HepG2 (cell line): ENCODE measurements around the gene ZNF554. TPM values are rescaled to one million over a fixed set of nuclear protein-coding genes. Genes with fewer than 3 reads are reported as not detected.
A peak's percentile ranks its signal among the peaks of the same experiment; 100 is the strongest.

ENCODE experiments used
- ELF1 ChIP-seq: sonication (generic); formaldehyde crosslinking; IDR thresholded peaks from 2 replicates; pipeline ENCODE4 v1.4.0; 2020; ENCODE audit warnings: missing genetic modification reagents
- ELF4 ChIP-seq: sonication (generic); formaldehyde crosslinking; IDR thresholded peaks from 2 replicates; pipeline ENCODE4 v1.5.0; 2020; ENCODE audit warnings: missing genetic modification reagents, mild to moderate bottlenecking, moderate library complexity, borderline replicate concordance
- LCORL ChIP-seq, 2 experiments: fragments of 450-650 bp in 1 of 2; sonication (generic) in 1 of 2; formaldehyde crosslinking in 1 of 2; IDR thresholded peaks; 2 replicates each; pipeline versions ENCODE4 v1.5.0 to v1.6.1; 2017 to 2020; ENCODE audit warnings: antibody characterized with exemption in 1 of 2, missing genetic modification reagents in 1 of 2
- MIXL1 ChIP-seq: IDR thresholded peaks from 2 replicates; pipeline ENCODE4 v1.6.1; 2016
- MLLT10 ChIP-seq: sonication (generic); formaldehyde crosslinking; IDR thresholded peaks from 2 replicates; pipeline ENCODE4 v1.4.0; 2020; ENCODE audit warnings: missing genetic modification reagents
- MXD4 ChIP-seq: IDR thresholded peaks from 2 replicates; pipeline ENCODE4 v1.6.1; 2016; ENCODE audit warnings: mild to moderate bottlenecking, missing biosample characterization, missing genetic modification reagents
- MYC ChIP-seq: sonication (generic); formaldehyde crosslinking; IDR thresholded peaks from 2 replicates; pipeline ENCODE4 v1.9.0; 2021; ENCODE audit warnings: missing genetic modification reagents, borderline replicate concordance
- NR2C2 ChIP-seq: sonication (generic); formaldehyde crosslinking; IDR thresholded peaks from 2 replicates; pipeline ENCODE4 v1.4.0; 2020; ENCODE audit warnings: missing genetic modification reagents, mild to moderate bottlenecking, moderate library complexity, borderline replicate concordance
- PHF5A ChIP-seq: IDR thresholded peaks from one replicate; pipeline ENCODE4 v1.6.1; 2018; ENCODE audit warnings: low read depth, missing genetic modification reagents; ENCODE audit not compliant: unreplicated experiment
- RARG ChIP-seq: sonication (generic); formaldehyde crosslinking; IDR thresholded peaks from 2 replicates; pipeline ENCODE4 v1.4.0; 2020; ENCODE audit warnings: low read depth, mild to moderate bottlenecking, missing genetic modification reagents
- RBFOX2 ChIP-seq: fragments of 200-400 bp; formaldehyde crosslinking; IDR thresholded peaks from 2 replicates; pipeline ENCODE4 v1.6.1; 2017; ENCODE audit warnings: low read depth, mild to moderate bottlenecking, low read length
- RFX1 ChIP-seq: fragments of 450-650 bp; IDR thresholded peaks from 2 replicates; pipeline ENCODE4 v1.6.1; 2017
- RFXANK ChIP-seq: IDR thresholded peaks from 2 replicates; pipeline ENCODE4 v1.6.1; 2016
- YY1 ChIP-seq: IDR thresholded peaks from 2 replicates; pipeline ENCODE4 v1.6.1; 2011; ENCODE audit warnings: low read length, low read depth, moderate library complexity, mild to moderate bottlenecking; ENCODE audit not compliant: insufficient read depth, insufficient replicate concordance
- ZBTB38 ChIP-seq: sonication (generic); formaldehyde crosslinking; IDR thresholded peaks from 2 replicates; pipeline ENCODE4 v1.5.1; 2020; ENCODE audit warnings: mild to moderate bottlenecking, missing genetic modification reagents
- ZFP41 ChIP-seq: sonication (generic); formaldehyde crosslinking; IDR thresholded peaks from 2 replicates; pipeline ENCODE4 v1.4.0; 2020; ENCODE audit warnings: mild to moderate bottlenecking, missing genetic modification reagents, borderline replicate concordance
- ZFX ChIP-seq: sonication (generic); formaldehyde crosslinking; IDR thresholded peaks from 2 replicates; pipeline ENCODE4 v1.4.0; 2020; ENCODE audit warnings: mild to moderate bottlenecking, low read depth, missing genetic modification reagents, moderate library complexity
- ZNF225 ChIP-seq: sonication (generic); formaldehyde crosslinking; IDR thresholded peaks from 2 replicates; pipeline ENCODE4 v1.4.0; 2020; ENCODE audit warnings: mild to moderate bottlenecking, missing genetic modification reagents
- ZNF430 ChIP-seq: sonication (generic); formaldehyde crosslinking; IDR thresholded peaks from 2 replicates; pipeline ENCODE4 v1.9.0; 2021; ENCODE audit warnings: mild to moderate bottlenecking, missing genetic modification reagents
- ZNF670 ChIP-seq: sonication (generic); formaldehyde crosslinking; IDR thresholded peaks from 2 replicates; pipeline ENCODE4 v1.8.0; 2022; ENCODE audit warnings: mild to moderate bottlenecking, missing genetic modification reagents, borderline replicate concordance
- ZNF746 ChIP-seq: sonication (generic); formaldehyde crosslinking; IDR thresholded peaks from 2 replicates; pipeline ENCODE4 v1.8.0; 2022; ENCODE audit warnings: mild to moderate bottlenecking, missing genetic modification reagents
- ZNF749 ChIP-seq: sonication (generic); formaldehyde crosslinking; IDR thresholded peaks from 2 replicates; pipeline ENCODE4 v1.8.0; 2022; ENCODE audit warnings: mild to moderate bottlenecking, missing genetic modification reagents, moderate library complexity, borderline replicate concordance
- ZZZ3 ChIP-seq: sonication (generic); formaldehyde crosslinking; IDR thresholded peaks from 2 replicates; pipeline ENCODE4 v1.4.0; 2020; ENCODE audit warnings: missing genetic modification reagents, mild to moderate bottlenecking, borderline replicate concordance
- polyA plus RNA-seq, 8 experiments: library from polyadenylated mRNA; depleted of rRNA in 3 of 8; stranded (reverse) in 7 of 8; unstranded in 1 of 8; fragments of >200 nt; fragmentation: Illumina TruSeq in 4 of 8; extraction: Trizol in 4 of 8; gene quantifications; 2 replicates each; pipeline versions ENCODE4 v1.2.1 to v1.2.3, GENCODE V29; 2011 to 2016; ENCODE audit warnings: low read depth in 4 of 8, missing spikeins in 1 of 8, mixed read lengths in 1 of 8; ENCODE audit not compliant: insufficient read depth in 1 of 8
- total RNA-seq, 5 experiments: library from RNA; depleted of rRNA; stranded (reverse); fragments of >200 nt; fragmentation: Illumina TruSeq; extraction: Trizol; gene quantifications; 2 replicates each; pipeline ENCODE4 v1.2.3, GENCODE V29; 2016; ENCODE audit warnings: low read depth in 1 of 5
- TF ChIP-seq, protein P1 (sequence below): sonication (generic); formaldehyde crosslinking; IDR thresholded peaks from 2 replicates; pipeline ENCODE4 v1.8.1; 2023; ENCODE audit warnings: missing genetic modification reagents, mild to moderate bottlenecking, borderline replicate concordance
- TF ChIP-seq, protein P2 (sequence below): sonication (generic); formaldehyde crosslinking; IDR thresholded peaks from 2 replicates; pipeline ENCODE4 v1.4.0; 2020; ENCODE audit warnings: mild to moderate bottlenecking, missing genetic modification reagents
- TF ChIP-seq, protein P3 (sequence below): sonication (generic); formaldehyde crosslinking; conservative IDR thresholded peaks from 2 replicates; pipeline ENCODE4 v1.4.0; 2020; ENCODE audit warnings: missing genetic modification reagents
- TF ChIP-seq, protein P4 (sequence below): sonication (generic); formaldehyde crosslinking; IDR thresholded peaks from 2 replicates; pipeline ENCODE4 v1.4.0; 2020; ENCODE audit warnings: missing genetic modification reagents, mild to moderate bottlenecking, borderline replicate concordance

The ZNF554 gene
- total and polyA plus RNA-seq, 2 of the 13 experiments (the other 11 are each of a cell fraction or from before 2014, with no cell fraction given) = 2.2 to 2.7 TPM

DNA sequence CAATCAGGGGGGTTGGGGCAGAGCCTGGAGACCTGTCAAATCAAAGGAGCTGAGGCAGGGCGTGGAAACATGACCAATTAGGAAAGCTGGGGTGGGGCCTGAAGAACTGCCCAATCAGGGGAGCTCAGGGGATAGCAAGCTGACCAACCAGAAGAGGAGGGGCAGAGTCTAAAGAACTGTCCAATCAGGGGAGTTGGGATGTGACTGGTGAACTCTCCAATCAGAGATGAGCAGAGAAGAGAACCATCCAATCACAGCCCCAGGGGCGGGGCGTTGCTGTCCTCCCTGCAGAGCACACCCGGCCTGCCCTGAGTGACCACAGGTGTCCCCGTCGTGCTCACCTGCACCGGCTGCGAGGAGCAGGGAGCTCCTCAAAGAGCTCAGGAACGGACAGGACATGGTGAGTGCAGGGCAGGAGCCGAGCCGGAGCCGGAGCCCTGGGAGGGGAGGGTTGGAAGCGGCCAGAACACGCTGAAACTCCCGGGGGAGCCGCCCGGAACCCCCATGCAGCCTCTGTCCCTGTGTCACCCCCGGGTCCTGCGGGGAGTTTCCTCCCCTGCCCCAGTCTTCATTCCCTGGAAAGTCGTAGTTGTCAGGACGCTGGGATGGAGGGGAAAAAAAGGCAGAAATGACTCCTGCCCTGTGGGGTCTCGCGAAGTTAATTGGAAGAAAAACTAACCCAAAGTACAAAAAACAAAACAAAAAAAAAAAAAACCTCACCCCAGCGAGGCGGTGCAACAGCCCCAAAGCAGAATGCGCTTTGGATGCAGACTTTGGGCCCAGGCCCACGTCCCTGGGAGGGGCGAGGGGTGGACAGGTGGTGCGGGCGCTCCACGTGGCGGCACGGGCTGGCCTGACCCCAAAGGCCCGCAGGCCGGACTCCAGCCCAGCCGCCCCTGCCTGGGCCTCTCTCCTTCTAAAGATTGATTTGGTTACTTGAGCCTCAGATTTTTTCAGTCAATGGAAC lies 47.6 kb downstream of the ZNF554 start, which contains the start of gene ZNF556 (continued):
- TF ChIP-seq ZNF670 (CRISPR knock-in tag) (no peak), ZBTB38 (CRISPR knock-in tag) (peak; percentile 64; the same call in 1 of the 2 replicates), PHF5A (CRISPR knock-in tag) (no peak), ZNF430 (CRISPR knock-in tag) (peak; percentile 81; the same call in 1 of the 2 replicates), ELF1 (CRISPR knock-in tag) (no peak; the same call in 1 of the 2 replicates), RFXANK (CRISPR knock-in tag) (peak; percentile 96), NR2C2 (CRISPR knock-in tag) (no peak; the same call in 1 of the 2 replicates), RBFOX2 (peak; percentile 88), MIXL1 (CRISPR knock-in tag) (0 out of 2 replicates have a peak, but pooled peaks have one; percentile 38), ZNF225 (CRISPR knock-in tag) (peak; percentile 53; the same call in 1 of the 2 replicates), LCORL (IDR thresholded peaks at IDR 0.05) (no peak), LCORL (CRISPR knock-in tag; IDR thresholded peaks at IDR 0.05) (peak; percentile 69), ZFP41 (CRISPR knock-in tag) (peak; percentile 70; the same call in 1 of the 2 replicates), MYC (peak; percentile 95), ZNF746 (CRISPR knock-in tag) (0 out of 2 replicates have a peak, but pooled peaks have one; percentile 57), ZFX (CRISPR knock-in tag) (peak; percentile 89), RFX1 (no peak), ZNF749 (CRISPR knock-in tag) (0 out of 2 replicates have a peak, but pooled peaks have one; percentile 50), RARG (CRISPR knock-in tag) (no peak), ELF4 (CRISPR knock-in tag) (0 out of 2 replicates have a peak, but pooled peaks have one; percentile 39), MXD4 (peak; percentile 83), ZZZ3 (CRISPR knock-in tag) (0 out of 2 replicates have a peak, but pooled peaks have one; percentile 11), MLLT10 (CRISPR knock-in tag) (no peak), YY1 (peak; percentile 34)
- TF ChIP-seq, protein P1, sequence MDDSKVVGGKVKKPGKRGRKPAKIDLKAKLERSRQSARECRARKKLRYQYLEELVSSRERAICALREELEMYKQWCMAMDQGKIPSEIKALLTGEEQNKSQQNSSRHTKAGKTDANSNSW (CRISPR knock-in tag) = no peak
- TF ChIP-seq, protein P2, sequence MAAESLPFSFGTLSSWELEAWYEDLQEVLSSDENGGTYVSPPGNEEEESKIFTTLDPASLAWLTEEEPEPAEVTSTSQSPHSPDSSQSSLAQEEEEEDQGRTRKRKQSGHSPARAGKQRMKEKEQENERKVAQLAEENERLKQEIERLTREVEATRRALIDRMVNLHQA (CRISPR knock-in tag) = no peak
- TF ChIP-seq, protein P3, sequence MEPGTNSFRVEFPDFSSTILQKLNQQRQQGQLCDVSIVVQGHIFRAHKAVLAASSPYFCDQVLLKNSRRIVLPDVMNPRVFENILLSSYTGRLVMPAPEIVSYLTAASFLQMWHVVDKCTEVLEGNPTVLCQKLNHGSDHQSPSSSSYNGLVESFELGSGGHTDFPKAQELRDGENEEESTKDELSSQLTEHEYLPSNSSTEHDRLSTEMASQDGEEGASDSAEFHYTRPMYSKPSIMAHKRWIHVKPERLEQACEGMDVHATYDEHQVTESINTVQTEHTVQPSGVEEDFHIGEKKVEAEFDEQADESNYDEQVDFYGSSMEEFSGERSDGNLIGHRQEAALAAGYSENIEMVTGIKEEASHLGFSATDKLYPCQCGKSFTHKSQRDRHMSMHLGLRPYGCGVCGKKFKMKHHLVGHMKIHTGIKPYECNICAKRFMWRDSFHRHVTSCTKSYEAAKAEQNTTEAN = peak; percentile 49; the same call in 1 of the 2 replicates
- TF ChIP-seq, protein P4, sequence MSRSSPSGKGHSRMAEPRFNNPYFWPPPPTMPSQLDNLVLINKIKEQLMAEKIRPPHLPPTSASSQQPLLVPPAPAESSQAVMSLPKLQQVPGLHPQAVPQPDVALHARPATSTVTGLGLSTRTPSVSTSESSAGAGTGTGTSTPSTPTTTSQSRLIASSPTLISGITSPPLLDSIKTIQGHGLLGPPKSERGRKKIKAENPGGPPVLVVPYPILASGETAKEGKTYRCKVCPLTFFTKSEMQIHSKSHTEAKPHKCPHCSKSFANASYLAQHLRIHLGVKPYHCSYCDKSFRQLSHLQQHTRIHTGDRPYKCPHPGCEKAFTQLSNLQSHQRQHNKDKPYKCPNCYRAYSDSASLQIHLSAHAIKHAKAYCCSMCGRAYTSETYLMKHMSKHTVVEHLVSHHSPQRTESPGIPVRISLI (CRISPR knock-in tag) = peak; percentile 58
